Activated CD8-positive, alpha-beta memory T cell treated with anti-CD3 and anti-CD28 coated beads for 4 hours (primary cell): ENCODE measurements around the gene CADPS2.

ENCODE experiments used
- DNase-seq, 2 donors: peaks; one replicate each; pipeline ENCODE4 v3.0.0-alpha.2; 2020; ENCODE audit warnings: low read depth in 2 of 2

Gene CADPS2

DNA sequence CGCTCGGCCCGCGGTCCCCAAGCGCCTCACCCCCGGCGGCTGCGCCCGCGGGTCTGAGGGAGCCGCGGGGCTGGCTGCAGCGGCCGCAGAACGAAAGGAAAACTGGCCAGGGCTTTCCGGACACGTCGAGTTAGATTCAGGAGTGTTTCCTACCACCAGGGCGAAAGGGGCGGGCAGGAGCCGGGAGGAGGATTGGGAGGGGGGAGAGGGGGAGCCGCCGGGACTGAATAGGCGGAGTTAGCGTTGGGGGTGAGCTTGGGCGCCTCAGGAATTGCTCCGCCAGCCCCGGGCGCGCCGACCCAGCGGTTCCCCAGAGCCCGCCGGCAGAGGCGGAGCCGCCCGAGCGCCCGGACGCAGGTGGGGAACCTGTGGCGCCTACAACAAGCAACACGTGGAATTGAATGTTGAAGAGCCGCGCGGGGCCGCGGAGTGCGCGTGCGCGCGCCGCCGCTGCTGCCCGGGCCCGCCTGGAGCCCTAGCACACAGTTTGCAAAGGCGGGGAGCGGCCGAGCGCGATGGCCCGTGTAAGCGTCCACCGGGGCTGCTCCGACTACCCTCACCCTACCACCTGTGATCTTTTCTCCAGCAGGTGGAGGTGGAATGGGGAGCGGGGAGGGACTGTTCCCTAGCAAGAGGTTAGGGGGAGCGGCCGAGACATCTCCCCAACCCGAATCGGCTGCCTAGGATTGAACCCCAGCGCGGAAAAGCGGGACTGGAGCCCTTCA, at the start of gene CADPS2:
Gene CADPS2, minus strand, starts transcription at position 104 of the 725 bp plus-strand sequence. CDS start 123 bp downstream, outside the sequence.
- no peak for DNase-seq

GRCh38 chr7:122935620-122936019, 49.4 kb upstream of the CADPS2 start:
- no peak for DNase-seq

DNA sequence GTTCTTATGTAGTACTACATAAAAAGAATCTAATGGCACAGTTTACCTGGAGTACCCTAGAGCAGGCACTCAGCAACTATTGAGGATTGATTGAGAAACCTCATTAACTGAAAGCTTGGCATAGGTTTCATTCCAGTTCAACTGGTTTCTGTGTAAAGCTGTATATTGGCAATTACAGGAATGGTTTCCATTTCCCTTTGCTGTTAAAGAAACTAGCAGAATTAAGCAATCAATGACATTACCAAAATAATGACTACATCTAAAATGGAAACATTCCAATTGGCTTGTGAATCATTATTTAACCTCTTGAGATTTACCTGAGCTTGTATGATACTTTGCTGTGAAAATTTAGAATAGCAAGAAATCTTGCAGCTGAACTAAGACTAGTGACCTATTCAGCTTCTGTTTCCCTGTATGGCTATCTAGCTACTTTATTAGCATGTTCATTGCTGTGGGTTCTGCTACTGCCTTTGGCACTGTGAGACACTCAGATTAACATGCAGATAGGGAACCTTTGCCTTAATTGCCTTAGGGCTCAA, 33.5 kb upstream of the CADPS2 start:
- DNase-seq = no peak

DNA sequence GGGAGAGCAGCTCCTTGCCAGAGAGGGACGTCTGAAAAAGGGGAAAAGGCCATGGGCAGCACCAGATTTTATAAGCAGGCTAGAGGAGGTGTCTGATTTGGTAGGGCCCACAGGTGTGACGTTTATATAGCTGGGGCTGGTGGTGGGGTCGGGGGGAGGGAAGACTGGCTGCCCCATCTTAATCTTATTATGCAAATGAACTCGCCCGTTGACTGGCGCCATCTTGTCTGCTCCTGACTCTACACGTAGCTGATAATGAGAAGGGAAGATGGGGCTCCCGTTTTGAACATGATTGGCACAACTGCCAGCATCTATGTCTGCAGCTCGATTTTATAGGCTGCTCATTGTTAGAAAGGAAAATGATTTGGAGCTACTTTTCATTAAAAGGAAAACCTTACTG, 28.6 kb upstream of the CADPS2 start:
- DNase-seq = no peak

DNA sequence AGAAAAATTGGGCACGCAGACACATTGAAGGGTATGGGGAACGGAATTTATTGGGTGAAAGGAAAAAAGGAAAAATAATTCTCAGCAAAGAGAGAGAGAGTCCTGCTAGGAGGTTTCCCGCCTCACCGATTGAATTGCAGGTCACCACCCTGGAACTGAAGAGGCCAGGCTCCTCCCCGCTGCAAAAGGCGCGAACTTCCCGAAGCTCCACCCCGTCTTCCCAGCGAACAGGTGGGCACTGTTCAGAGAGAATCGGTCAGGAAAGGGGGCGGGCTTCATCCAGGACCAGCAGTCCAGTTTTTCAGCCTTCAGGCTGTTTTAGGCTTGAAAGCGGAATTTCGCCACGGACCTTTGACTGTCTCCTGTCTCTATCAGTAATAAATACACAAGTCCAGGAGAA, 27.3 kb upstream of the CADPS2 start:
- DNase-seq = no peak

DNA sequence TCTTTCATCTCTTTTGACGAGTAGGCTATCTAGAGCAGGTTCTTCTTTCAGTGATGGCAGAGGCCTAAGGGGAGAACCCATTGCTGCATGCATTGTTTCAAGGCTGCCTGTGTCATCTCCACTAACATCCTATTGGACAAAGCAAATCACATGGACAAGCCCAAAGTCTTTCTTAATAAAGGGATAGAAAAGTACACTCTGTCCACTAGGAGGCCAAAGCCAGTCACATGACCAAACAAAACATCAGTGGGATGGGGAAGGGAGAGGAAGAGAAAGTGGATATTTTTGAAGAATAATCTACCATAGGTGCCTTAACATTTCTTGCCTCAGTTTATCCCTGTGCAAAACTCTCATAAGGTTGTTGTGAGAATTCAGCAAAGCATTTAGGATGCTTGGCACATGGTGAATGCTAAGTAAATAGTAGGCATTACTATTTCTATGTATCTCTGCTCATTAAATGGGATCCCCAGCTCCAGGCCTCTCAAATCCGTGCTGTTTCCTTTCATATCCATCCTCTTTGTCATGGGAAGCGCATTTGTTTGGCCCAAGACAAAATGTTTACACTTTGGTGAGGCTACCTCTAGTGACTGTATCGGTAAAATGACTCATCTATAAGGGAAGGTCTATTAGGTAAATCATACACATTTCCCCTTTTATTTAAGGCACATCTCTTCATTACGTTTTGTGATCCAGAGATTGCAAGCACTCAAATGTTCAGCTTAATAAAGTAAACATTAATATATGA, 16.7 kb upstream of the CADPS2 start:
- DNase-seq = no peak

DNA sequence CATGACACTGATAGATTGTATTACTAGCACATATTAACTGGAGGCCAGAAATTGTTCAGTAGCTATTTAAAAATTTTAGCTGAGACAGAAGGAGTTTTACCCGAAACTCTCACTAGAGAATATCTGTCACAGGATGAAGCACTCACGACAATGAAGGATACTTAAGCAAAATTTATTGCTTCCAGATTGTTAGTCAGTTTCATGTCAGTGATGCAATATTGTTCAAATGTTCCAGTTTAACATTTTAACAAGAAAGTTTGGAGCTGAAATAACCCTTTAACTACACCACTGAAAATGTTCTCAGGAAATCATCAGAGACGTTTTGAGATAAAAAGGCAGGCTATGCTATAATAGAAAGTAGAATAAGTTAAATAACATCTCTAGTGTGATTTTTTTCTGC, 15.0 kb upstream of the CADPS2 start:
- no peak for DNase-seq

DNA sequence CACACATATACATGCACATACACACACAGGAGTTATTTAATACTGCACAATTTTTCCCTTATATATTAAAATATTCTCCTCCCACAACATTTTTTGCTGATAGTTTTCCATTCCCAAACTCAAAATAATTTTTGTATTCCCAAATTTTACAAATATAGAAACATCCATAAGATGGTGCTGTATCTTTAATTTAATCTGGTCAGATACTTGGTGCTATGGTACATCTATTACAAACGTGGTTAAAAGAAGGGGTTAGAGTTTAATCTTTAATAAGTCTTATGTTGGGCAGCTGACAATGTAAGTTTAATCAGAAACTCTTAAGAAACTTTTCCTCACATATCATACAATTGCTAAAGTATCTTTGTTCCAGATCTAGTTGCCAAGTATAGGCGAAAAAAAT, 10.2 kb upstream of the CADPS2 start:
- no peak for DNase-seq

GRCh38 chr7:122893486-122893885, 7.2 kb upstream of the CADPS2 start:
- DNase-seq = no peak

DNA sequence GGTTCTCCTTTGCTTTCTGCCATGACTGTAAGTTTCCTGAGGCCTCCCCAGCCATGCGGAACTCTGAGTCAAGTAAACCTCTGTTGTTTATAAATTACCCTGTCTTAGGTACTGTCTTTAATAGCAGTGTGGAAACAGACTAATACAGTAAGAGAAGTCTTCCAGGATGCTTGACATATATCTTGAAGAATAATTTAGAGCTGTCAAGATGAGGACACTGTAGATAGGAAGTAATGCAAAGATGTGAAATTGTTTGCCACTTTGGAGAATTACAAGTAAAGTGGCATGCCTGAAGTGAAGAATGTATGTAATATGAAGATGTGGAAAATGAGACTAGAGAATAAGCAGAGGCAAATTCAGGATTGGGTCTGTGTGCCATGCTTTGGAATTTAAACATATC, 2.9 kb upstream of the CADPS2 start:
- DNase-seq = no peak

DNA sequence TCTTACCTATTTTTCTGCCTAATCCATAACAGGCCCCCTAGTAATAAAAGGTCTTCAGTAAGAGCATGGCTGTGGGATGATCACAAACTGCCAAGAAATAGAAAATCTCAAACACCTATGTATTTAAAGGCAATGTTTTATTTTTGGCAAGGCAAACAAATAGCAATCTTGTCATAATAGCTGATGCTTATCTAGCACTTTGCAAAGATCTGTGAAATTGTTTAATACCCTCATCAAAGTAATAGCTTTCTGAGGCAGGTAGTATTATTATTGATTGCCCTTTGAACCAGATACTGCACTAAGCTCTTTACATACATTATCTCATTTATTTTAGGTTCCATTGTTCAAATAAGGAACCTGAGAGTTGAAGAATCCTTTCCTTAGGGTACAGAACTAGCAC, 1.6 kb upstream of the CADPS2 start:
- DNase-seq = no peak

DNA sequence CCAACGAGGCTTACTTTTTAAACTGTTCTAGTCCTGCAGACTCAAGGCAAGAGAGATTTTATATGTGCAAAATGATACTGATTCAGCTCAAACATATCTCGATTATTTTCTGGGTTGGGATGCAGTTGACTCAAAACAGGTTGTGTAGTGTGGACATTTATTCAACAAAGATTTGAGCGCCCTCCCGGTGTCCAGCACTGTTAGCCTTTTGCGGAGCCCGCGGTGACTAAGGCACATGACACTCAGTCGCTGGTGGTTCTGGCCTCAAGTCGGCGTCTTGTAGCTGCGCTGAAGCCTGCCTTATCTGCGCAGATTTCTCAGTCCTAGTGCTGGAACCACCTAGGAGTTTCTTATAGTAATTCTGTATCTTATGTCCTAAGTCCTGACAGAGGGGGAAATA, 938 bp upstream of the CADPS2 start:
- no peak for DNase-seq

GRCh38 chr7:122885583-122886356, 490 bp downstream of the CADPS2 start:
- no peak for DNase-seq

DNA sequence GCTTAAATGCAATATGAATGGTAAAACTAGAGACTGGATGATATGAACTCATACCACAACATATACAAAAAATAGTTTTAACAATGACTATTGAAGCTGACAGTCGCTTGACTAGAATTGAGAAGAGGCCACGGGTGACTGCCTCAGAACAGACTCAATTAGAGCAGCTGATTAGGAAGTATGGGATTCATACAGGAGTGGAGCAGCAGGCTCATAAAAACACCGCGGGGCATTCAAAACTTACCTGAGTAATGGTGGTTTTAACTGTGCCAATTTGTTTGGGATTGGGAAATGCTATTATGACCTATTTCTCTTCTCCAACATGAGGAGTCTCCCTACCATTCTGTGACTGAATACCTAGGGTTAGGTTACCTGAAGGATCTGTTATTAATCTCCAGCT, 2.1 kb downstream of the CADPS2 start:
- no peak for DNase-seq

DNA sequence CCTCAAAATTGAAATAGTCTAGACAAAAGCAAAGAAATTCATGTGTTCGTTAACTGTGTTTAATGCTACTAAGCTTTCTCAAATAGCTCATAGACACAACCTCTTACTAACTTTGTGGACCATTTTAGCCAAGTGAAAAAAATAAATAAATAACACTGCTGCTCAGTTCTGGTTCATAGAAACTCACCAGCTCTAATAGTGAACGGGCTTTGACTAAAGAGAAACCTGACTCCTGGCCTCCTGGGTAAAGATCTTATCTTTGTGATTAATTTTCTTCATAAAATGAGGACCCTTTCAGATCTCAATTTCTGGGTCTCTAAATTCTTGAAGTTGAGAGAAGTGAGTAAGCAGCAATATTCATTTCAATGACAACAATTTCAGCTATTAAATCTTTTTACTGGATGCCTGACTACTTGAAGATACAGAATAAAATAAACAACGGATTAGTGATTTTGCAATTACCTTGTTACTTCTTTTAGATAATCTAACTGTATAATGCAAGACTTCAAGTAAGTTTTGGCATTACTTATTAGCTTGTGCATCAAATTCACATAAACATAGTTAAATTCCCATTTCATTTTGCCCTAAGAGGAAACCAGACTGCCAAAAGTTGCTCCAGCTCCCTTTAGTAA, 3.1 kb downstream of the CADPS2 start:
- no peak for DNase-seq

GRCh38 chr7:122881324-122881723, 4.9 kb downstream of the CADPS2 start:
- no peak for DNase-seq

DNA sequence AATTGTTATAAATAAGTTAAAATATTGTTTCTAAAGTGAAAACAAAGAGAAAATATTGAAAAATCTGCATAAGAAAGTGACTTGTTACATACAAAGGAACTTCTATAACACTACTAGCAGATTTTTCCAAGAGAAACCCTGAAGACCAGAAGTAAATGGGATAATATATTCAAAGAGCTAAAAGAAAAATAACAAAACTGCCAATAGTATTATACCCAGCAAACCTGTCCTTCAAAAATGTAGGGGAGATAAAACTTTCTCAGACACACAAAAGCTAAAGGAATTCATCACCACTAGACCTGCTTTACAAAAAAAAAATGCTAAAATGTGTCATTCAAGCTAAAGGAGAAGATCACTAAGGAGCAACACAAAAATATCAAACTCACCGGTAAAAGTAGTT, 17.0 kb downstream of the CADPS2 start:
- no peak for DNase-seq

DNA sequence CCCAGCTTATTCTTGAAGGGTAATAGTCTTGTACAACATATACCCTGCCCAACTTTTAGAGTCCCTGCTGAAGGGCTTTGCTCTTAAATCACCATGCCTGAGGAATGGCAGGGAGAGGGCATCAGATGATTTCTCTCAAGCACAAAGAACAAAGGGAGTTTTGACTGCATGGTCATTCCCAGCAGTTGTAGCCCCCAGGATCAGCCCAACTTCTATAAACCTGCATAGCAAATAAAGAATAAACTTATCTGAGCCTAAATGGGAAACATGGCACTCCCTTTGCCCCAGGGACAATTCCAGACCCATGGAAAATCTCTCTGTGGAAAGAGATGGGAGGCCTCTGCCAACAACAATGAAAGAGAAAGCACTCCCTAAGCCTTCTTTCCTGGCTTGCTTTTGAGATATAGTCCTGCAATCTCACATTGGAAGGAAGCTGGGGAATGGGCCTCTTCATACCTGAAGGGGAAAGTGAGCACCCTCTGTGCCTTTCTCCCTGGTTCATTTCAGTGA, 18.7 kb downstream of the CADPS2 start:
- no peak for DNase-seq

GRCh38 chr7:122864838-122865237, 21.4 kb downstream of the CADPS2 start:
- no peak for DNase-seq

- no peak for DNase-seq
Observed at GRCh38 chr7:122864016-122864415, 22.2 kb downstream of the CADPS2 start.

DNA sequence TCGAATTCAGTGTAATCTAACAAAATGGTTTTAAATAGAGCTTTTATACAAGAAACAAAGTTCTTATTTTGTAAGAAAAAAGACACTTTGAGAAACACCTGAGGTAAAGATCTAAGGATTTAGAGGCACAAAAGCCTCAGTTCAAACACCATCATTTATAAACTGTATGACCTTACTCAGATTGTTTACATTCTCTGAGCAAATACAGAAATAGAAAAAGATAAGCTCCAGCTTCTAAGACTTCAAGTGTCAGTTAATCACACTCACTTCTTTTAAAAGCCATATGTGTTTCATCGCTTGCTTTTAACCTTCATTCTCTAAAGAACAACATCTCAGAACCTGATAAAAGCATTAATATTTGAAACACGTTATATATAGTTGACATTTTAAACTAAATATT, 27.9 kb downstream of the CADPS2 start:
- DNase-seq = no peak

- no peak for DNase-seq
Observed at GRCh38 chr7:122850528-122850927, 35.7 kb downstream of the CADPS2 start.
